Inflammatory macrophage treated with lipopolysaccharide for 1 hour (primary cell): ENCODE measurements around the gene UBR4.

Experiments used
- DNase-seq, 2 donors: peaks; one replicate each; pipeline ENCODE4 v3.0.0-alpha.2; 2020 to 2022

Gene UBR4

GRCh38 chr1:19032413-19032695 lies 177.7 kb downstream of the UBR4 start:
- DNase-seq: no peak

GRCh38 chr1:19029191-19030085 lies 180.6 kb downstream of the UBR4 start:
- DNase-seq: no peak

GRCh38 chr1:19028546-19029129 lies 181.4 kb downstream of the UBR4 start:
- DNase-seq: no peak

GRCh38 chr1:19028110-19028509 lies 182.0 kb downstream of the UBR4 start:
- DNase-seq: no peak
